ENCODE data around the gene TRPM6.

TRPM6 gene

DNA sequence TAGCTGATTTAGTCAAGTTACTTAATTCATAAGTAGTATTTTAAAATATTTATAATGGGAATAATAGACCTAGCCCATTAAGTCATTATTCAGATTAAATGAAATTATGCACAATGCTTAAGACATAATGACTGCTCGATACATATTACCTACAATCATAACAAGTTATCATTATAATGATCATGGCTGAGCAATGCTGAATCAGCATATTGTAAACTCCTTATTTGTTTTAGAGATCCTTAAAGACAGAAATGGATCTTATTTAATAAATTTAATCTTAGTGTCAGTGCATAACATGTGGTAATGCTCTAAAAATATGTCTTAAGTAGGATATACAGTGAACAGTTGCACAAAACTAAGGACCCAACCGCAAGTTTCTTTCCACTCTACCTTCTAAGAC, 169.0 kb downstream of the TRPM6 start:
- no peak for FAIRE-seq

DNA sequence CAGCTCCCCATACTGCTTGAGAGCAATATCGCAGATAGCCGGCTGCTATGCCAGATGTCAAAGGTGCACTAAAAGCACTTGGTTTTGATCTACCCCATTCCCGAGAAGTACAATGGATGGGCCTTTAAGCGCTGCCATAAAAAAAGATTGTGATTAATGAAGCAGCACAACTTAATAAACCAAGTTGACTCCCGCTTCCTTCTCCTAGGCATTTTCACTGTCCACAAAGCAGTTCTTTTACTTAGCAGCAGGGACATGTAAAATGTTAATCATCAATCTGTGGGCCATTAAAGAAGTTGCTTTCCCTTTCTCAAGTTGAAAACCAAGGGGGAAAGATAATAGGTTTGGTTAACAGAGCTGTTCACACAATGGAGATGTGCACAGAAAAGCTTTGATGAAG, 176.4 kb downstream of the TRPM6 start:
- no peak for FAIRE-seq

DNA sequence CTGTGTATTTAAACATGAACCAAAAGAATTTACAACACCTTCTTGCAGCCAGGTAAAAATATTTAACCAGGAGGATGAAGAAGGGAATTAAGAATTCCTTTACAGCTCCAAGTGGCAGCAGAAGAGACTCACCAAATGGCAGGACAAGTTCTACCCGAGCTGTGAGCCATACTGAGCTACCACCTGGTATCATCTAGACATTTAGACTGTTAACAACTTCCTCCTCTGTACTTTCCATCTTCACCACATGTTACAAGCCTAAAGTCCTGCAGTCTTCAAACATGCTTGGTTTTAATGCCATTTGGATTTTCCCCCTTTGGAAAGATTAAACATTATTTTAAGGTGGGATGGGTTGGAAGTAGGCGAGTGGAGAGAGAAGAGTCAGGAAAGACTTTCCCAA, 190.2 kb downstream of the TRPM6 start:
- FAIRE-seq, result no peak

DNA sequence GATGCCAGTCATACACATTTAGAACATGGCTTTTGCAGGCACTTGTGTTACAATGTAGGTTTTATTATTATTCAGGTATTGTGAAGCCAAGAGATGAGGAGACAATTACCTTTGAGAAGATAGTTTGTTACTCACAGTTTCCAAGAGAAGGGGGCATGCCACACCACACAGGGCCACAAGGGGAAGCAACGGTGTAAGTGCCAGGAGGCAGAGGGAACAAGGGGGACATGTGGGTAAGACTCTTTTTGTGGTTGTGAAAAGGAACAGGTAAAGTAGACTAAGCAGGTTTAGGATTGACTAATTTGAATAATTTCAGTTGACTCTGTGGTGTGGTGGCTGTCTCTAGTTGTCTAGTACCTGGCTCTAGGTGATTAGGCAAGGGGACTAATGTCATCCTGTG, 191.2 kb downstream of the TRPM6 start:
- no peak for FAIRE-seq

DNA sequence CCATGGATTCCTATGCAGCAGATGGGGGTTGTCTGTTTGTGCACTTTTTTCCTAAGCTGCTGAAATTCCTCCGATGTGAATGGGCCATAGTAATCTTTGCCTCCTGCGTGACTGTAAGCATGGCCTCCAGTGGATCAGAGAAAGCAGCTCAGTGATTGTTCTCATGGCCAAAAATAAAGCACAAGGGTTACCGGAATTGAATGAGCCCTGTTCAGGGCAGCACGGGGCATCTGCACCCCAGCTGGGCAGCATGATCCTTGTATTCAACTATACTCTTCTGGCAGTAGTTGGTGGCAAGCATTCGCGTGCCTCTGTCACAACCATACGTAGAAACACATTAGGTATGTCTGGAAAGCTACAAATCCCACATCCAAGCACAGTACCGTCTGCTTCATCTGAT, 196.7 kb downstream of the TRPM6 start:
- FAIRE-seq, result no peak

DNA sequence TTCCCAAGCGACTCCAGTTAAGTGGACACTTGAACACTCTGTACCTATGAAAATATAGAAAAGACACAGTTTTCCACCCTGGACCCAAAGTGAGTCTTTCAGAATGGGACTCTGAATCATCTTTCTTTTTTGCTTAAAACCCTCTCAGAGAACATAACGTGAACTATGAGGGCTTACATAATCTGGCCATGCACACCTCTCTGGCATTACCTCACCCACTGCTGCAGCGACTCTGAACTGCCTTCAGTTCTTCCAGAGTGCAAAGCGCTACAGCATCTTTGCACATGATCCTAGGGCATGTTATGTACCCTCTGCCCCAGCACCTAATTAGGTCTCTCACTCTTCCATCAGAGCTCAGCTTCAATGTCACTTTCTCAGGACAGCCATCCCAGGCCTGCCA, 204.4 kb downstream of the TRPM6 start:
- no peak for FAIRE-seq

DNA sequence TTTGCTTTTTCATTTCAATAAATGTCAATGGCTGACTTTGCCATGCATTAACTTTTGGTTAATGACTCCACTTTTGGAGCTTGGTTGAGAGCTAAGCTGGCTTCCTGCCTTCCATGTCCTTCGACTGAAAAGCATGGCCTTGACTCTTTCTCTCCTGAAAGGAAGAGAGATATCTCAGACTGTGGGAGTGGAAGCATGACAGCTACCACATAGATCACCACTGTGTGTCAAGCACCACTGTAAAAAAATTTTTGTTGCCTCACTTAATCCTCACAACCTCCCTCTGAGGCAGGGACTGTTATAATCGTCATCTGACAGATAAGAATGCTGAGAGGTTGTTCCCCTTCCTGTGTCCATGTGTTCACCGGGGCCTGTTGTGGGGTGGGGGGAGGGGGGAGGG, 205.8 kb downstream of the TRPM6 start:
- FAIRE-seq, result no peak

DNA sequence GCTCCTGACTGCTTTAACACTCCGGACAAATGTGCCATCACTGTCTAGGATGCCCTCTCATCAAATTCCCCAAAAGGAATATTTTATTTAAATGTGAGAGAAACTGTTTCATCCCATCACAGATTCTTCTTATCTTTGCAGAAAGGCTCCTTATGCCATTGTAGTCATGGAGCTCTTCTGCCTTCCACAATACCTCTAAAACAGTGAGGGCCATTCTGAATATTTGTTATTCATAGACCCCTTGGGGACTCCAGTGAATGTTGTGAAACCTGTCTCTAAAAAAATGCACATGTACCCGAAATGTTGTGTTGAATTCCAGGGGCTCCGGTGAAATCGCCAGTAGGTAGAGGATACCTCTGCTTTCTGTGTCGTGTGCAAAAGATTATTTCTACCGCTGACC, 213.6 kb downstream of the TRPM6 start:
- no peak for FAIRE-seq

Measured in A204.1 (cell line).